GM12801 (cell line): ENCODE results near the gene NFASC.

Source experiments
- TF ChIP-seq, protein P1 (sequence below): IDR thresholded peaks from one replicate; pipeline ENCODE4 v1.5.1; 2011; ENCODE audit warnings: control low read depth; ENCODE audit not compliant: insufficient read length; ENCODE audit errors: extremely low read depth

The NFASC gene

DNA sequence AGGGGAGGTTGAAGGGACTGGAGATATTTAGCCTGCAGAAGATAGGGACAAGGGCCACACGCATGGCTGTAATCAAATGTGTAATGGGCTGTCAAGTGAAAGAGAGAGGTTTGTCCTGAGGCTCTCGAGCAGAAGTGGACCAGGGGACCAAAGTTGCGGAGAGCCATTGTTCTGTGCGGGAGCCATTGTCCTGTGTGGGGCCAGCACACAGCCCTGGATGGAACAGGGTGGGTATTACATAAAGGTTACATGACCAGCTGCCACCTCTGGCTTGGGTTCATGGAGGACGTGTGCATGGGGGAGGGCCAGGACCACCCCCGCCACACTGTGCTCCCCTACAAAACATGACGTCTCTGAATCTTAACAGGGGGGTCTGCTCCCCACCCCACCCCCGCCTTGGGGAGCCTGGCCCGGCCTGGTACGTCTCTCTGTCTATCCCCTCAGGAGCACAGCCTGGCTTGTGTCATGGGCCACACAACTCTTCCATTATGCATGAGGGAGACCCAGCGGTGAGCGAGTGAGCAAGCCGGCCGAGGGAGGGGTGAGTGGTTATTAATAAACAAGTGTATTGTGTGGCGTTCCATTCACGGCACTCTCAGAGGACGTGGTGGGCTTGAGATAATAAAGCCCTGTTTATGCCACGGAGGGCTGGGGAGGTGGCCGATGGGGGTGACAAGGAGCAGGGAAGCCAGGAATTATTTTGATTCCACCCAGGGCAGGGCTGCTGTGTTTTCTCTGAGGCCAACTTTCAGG lies at the start of gene NFASC:
NFASC (plus strand) TSS at position 703 of the 753 bp plus-strand sequence. CDS start 73,454 bp downstream, outside the sequence.
- TF ChIP-seq, protein P1, sequence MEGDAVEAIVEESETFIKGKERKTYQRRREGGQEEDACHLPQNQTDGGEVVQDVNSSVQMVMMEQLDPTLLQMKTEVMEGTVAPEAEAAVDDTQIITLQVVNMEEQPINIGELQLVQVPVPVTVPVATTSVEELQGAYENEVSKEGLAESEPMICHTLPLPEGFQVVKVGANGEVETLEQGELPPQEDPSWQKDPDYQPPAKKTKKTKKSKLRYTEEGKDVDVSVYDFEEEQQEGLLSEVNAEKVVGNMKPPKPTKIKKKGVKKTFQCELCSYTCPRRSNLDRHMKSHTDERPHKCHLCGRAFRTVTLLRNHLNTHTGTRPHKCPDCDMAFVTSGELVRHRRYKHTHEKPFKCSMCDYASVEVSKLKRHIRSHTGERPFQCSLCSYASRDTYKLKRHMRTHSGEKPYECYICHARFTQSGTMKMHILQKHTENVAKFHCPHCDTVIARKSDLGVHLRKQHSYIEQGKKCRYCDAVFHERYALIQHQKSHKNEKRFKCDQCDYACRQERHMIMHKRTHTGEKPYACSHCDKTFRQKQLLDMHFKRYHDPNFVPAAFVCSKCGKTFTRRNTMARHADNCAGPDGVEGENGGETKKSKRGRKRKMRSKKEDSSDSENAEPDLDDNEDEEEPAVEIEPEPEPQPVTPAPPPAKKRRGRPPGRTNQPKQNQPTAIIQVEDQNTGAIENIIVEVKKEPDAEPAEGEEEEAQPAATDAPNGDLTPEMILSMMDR = no peak

DNA sequence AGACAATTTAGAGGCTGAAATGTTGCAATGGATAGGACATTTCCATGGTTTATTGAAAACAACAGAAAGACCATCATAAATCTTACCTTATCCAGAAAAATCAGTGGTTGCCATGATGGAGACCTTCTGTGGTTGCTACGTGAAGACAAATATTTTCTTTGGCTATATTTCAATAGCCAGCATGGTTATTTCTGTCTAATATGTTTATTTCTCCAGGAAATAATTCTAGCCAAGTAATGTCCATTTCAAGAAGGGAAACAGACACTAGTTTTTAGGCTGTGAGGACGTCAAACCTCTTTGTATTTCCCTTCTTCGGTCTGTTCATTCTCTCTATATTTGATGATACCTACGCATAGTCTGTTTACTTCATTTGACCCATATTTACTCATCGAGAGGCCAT lies 49.2 kb upstream of the NFASC start:
- TF ChIP-seq, protein P1 = no peak

DNA sequence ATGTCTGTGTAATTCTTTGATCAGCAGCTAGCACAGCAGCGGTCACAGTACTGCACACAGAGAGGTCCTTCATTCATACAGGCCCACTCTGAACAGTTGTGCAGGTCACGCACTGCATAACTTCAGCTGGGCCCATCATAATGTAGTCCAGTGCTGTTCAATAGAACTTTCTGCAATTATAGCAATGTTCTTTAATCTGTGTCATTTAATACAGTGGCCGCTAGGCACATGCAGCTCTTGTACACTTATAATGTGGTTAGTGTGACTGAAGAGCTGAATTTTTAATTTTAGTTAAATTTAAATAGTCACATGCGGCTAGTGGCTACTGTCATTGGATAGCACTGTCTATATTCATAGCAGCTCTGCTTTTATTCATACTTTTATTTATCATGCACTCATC lies 48.7 kb upstream of the NFASC start:
- TF ChIP-seq, protein P1 = no peak

DNA sequence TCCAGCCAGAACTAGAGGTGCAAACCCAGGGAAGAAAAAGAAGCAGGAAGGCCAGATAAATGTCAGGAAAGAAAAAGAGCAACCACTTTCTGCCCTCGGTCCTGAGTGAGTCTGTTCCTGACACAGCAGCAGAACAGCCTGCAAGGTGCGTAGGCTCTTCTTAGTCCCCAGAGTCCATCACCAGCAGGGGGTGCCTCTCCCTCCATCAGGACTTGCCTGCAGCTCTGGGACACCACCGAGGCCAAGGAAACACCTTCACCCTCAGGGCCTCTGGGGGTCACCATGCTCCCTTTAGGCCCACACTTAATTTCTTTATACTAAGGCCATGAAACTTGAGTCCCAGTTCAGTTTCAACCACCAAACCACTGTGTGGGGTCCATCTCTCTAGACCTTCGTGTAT lies 43.7 kb upstream of the NFASC start:
- TF ChIP-seq, protein P1 = no peak

DNA sequence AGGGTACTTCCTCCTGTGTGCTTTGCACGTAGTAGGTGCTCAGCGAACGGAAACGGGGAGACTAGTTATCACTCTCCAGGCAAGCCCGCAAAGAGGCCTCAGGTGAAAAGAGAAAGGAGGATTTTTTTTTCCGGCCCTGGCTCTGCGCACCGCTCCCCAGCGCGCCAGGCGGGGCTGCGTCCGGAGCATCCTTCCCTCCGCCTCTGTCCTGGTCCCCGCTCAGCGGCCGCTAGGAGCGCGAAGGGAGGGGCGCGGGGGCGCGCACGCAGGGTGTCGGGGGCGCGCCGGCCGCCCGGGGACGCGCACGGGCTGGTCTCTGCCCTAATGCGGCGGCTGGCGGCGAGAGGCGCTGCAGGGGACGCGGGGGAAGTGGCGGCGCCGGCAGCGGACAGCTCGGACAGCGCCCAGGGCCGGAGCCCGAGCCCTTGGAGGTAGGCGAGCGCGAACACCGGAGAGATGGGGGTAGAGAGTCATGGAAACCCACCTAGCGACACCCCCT lies 42.3 kb upstream of the NFASC start:
- TF ChIP-seq, protein P1 = no peak

DNA sequence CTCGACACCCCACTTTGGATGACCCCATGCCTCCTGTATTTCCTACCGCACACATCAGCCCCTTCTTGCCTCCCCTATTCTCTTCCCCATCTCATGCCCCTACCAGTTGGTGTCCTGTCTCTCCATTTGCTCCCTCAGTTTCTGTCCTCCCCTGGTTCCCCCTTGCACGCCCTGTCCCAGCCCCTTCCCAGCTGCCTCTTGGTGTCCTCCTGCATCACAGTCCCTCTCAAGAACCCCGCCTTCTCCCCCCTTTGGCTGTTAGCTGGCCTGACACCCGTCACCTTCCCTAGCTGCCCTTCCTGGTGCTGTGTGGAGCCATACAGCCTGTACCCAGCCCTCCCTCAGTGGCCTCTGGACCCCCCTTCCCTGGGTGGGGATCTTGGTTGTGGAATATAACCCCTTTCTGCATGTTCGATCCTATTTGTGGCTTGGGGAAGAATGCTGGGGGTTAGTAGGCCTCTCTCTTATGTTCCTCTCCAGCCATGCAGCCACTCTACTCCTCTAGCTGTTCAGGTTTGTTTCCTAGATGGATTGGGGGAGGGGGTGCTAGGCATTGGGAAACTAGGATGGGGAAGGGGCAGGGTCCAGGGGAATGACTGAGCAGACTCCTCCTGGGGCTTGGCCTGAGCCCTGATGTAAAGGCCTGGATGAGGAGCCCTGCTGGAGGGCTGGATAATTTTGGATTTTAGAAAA lies 41.4 kb upstream of the NFASC start:
- TF ChIP-seq, protein P1 = no peak

DNA sequence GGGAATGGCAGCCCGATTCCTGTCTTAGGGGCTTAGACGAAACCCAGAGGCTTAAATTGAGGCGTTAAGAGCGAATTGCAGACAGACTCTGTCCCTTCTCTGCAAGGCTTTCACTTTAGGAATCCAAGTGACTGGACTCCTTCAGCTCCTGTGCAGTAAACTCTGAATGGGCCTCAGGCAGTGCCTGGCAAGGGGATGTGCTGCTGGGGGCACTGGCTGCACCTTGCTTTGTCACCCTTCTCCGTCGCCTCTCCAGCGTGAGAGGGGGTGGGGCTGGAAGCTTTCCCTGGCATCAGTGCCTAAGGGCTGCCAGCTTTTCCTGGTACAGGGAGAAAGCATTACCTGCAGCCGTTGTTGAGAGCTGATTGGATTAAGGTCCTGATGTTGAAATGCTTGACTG lies 39.9 kb upstream of the NFASC start:
- TF ChIP-seq, protein P1 = no peak
